GM23338 (cell line): ENCODE measurements around the gene FGF10. TPM values are rescaled to one million over a fixed set of nuclear protein-coding genes. Genes with fewer than 3 reads are reported as not detected.

Experiments
- ATAC-seq: fragments of 200-7000 bp; cut with Tn5 transposase; 3 replicates; pipeline ENCODE4 v1.9.1; 2020
- DNase-seq: peaks from one replicate; pipeline ENCODE4 v3.0.0-alpha.2; 2015; ENCODE audit warnings: low spot score
- H2AFZ ChIP-seq: fragments of 200-600 bp; sonication (generic); 2 replicates; pipeline ENCODE4 v1.8.0; 2016; ENCODE audit warnings: antibody characterized with exemption, mild to moderate bottlenecking, moderate library complexity
- H3F3A ChIP-seq: fragments of 200-600 bp; sonication (generic); replicated peaks from 2 replicates; pipeline ENCODE4 v1.8.0; 2017; ENCODE audit warnings: antibody characterized with exemption, mixed run types, low read depth
- H3K27ac ChIP-seq: fragments of 200-600 bp; sonication (generic); 2 replicates; pipeline ENCODE4 v1.6.1; 2016; ENCODE audit warnings: low read depth
- H3K27me3 ChIP-seq: fragments of 200-600 bp; sonication (generic); 2 replicates; pipeline ENCODE4 v1.8.0; 2016; ENCODE audit warnings: mild to moderate bottlenecking, mixed run types, moderate library complexity; ENCODE audit not compliant: insufficient read depth
- H3K36me3 ChIP-seq: fragments of 200-600 bp; sonication (generic); 2 replicates; pipeline ENCODE4 v1.8.0; 2016; ENCODE audit warnings: mild to moderate bottlenecking; ENCODE audit not compliant: insufficient read depth
- H3K4me1 ChIP-seq: fragments of 200-600 bp; sonication (generic); 2 replicates; pipeline ENCODE4 v1.8.0; 2016; ENCODE audit warnings: mild to moderate bottlenecking, moderate library complexity; ENCODE audit not compliant: insufficient read depth
- H3K4me2 ChIP-seq: fragments of 200-600 bp; sonication (generic); 2 replicates; pipeline ENCODE4 v1.7.1; 2017; ENCODE audit warnings: mixed run types
- H3K4me3 ChIP-seq: fragments of 200-600 bp; sonication (generic); 2 replicates; pipeline ENCODE4 v1.6.1; 2016; ENCODE audit warnings: mixed run types
- H3K79me2 ChIP-seq: fragments of 200-600 bp; sonication (generic); replicated peaks from 2 replicates; pipeline ENCODE4 v1.8.0; 2017; ENCODE audit warnings: mild to moderate bottlenecking; ENCODE audit not compliant: insufficient read depth
- H3K9me2 ChIP-seq: fragments of 200-600 bp; sonication (generic); 2 replicates; pipeline ENCODE4 v1.8.0; 2017; ENCODE audit not compliant: insufficient read depth
- H4K20me1 ChIP-seq: fragments of 200-600 bp; sonication (generic); replicated peaks from 2 replicates; pipeline ENCODE4 v1.8.0; 2017; ENCODE audit warnings: mild to moderate bottlenecking; ENCODE audit not compliant: insufficient read depth
- H3K27ac Mint-ChIP-seq: 2 replicates; pipeline ENCODE4 v1.8.0; 2020; ENCODE audit warnings: inconsistent platforms, mild to moderate bottlenecking, moderate library complexity, mixed read lengths
- H3K27me3 Mint-ChIP-seq: 3 replicates; pipeline ENCODE4 v1.8.0; 2022; ENCODE audit warnings: low read depth, mild to moderate bottlenecking, moderate library complexity, mixed read lengths, inconsistent platforms; ENCODE audit not compliant: insufficient read depth, poor library complexity
- H3K36me3 Mint-ChIP-seq: 3 replicates; pipeline ENCODE4 v1.8.0; 2021; ENCODE audit warnings: low read depth, mild to moderate bottlenecking, inconsistent platforms, moderate library complexity, mixed read lengths
- H3K4me1 Mint-ChIP-seq: 3 replicates; pipeline ENCODE4 v1.8.0; 2020; ENCODE audit warnings: mild to moderate bottlenecking, inconsistent platforms, mixed read lengths
- H3K4me3 Mint-ChIP-seq: 3 replicates; pipeline ENCODE4 v1.8.0; 2021; ENCODE audit warnings: moderate library complexity, mild to moderate bottlenecking, inconsistent platforms, mixed read lengths
- H3K9me3 Mint-ChIP-seq: 3 replicates; pipeline ENCODE4 v1.8.0; 2020; ENCODE audit warnings: moderate library complexity, mild to moderate bottlenecking, inconsistent platforms, mixed read lengths
- CREB1 ChIP-seq: fragments of 250-450 bp; sonication (Bioruptor Pico); IDR thresholded peaks from 2 replicates; pipeline ENCODE4 v1.5.0; 2020; ENCODE audit warnings: low read depth, mild to moderate bottlenecking, moderate library complexity
- EZH2 ChIP-seq: fragments of 200-600 bp; sonication (generic); IDR thresholded peaks from one replicate; pipeline ENCODE4 v1.8.0; 2017; ENCODE audit warnings: antibody characterized with exemption, mild to moderate bottlenecking, low read depth; ENCODE audit not compliant: unreplicated experiment
- JUNB ChIP-seq: IDR thresholded peaks from one replicate; pipeline ENCODE4 v1.6.1; 2016; ENCODE audit warnings: antibody characterized with exemption; ENCODE audit not compliant: unreplicated experiment
- STAT1 ChIP-seq: IDR thresholded peaks from one replicate; pipeline ENCODE4 v1.6.1; 2016; ENCODE audit warnings: antibody characterized with exemption; ENCODE audit not compliant: unreplicated experiment
- polyA plus RNA-seq: library from polyadenylated mRNA; unstranded; fragments of >200 nt; fragmentation: Nextera tagmentation; extraction: Ambion mirVana; gene quantifications from 2 replicates; pipeline ENCODE4 v1.2.1, GENCODE V29; 2016
- total RNA-seq: library from RNA; depleted of rRNA; stranded (reverse); fragments of >200 nt; shearing (Covaris generic); gene quantifications from 2 replicates; pipeline ENCODE4 v1.2.3, GENCODE V29; 2014
- TF ChIP-seq, protein P1 (sequence below): fragments of 250-450 bp; sonication (Bioruptor Pico); IDR thresholded peaks from 2 replicates; pipeline ENCODE4 v1.5.0; 2020; ENCODE audit warnings: mild to moderate bottlenecking, moderate library complexity
- TF ChIP-seq, protein P2 (sequence below), 2 experiments: fragments of 200-600 bp in 1 of 2; sonication (generic) in 1 of 2; conservative IDR thresholded peaks; 2 replicates each; pipeline versions ENCODE4 v1.5.1 to v1.6.1; 2016 to 2017; ENCODE audit warnings: antibody characterized with exemption in 2 of 2, low read depth in 2 of 2, mild to moderate bottlenecking in 2 of 2, moderate library complexity in 1 of 2
- TF ChIP-seq, protein P3 (sequence below): IDR thresholded peaks from one replicate; pipeline ENCODE4 v1.6.1; 2018; ENCODE audit warnings: antibody characterized with exemption; ENCODE audit not compliant: unreplicated experiment

FGF10 gene
- total and polyA plus RNA-seq, 2 experiments from 2014 or later: 0.24 to 0.50 TPM

DNA sequence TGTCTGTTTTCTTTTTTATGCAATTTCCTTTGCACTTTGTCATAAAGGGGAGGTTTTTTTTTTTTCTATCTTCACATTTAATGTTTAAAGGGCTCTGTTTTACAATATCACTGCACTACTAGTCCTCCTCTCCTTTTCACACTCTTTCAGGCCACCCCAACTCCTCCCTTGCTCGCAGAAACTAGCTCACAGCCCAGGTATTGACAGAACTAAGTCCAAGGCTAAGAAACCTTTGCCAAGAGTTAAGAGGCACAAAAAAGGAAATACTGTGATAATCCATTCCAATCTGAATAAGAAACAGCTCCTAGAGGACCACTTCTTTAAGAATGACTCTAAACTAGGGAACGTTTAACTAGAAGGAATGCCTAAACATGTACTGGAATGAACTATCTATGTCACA, 1.1 kb upstream of the FGF10 start (continued):
- TF ChIP-seq, protein P1, sequence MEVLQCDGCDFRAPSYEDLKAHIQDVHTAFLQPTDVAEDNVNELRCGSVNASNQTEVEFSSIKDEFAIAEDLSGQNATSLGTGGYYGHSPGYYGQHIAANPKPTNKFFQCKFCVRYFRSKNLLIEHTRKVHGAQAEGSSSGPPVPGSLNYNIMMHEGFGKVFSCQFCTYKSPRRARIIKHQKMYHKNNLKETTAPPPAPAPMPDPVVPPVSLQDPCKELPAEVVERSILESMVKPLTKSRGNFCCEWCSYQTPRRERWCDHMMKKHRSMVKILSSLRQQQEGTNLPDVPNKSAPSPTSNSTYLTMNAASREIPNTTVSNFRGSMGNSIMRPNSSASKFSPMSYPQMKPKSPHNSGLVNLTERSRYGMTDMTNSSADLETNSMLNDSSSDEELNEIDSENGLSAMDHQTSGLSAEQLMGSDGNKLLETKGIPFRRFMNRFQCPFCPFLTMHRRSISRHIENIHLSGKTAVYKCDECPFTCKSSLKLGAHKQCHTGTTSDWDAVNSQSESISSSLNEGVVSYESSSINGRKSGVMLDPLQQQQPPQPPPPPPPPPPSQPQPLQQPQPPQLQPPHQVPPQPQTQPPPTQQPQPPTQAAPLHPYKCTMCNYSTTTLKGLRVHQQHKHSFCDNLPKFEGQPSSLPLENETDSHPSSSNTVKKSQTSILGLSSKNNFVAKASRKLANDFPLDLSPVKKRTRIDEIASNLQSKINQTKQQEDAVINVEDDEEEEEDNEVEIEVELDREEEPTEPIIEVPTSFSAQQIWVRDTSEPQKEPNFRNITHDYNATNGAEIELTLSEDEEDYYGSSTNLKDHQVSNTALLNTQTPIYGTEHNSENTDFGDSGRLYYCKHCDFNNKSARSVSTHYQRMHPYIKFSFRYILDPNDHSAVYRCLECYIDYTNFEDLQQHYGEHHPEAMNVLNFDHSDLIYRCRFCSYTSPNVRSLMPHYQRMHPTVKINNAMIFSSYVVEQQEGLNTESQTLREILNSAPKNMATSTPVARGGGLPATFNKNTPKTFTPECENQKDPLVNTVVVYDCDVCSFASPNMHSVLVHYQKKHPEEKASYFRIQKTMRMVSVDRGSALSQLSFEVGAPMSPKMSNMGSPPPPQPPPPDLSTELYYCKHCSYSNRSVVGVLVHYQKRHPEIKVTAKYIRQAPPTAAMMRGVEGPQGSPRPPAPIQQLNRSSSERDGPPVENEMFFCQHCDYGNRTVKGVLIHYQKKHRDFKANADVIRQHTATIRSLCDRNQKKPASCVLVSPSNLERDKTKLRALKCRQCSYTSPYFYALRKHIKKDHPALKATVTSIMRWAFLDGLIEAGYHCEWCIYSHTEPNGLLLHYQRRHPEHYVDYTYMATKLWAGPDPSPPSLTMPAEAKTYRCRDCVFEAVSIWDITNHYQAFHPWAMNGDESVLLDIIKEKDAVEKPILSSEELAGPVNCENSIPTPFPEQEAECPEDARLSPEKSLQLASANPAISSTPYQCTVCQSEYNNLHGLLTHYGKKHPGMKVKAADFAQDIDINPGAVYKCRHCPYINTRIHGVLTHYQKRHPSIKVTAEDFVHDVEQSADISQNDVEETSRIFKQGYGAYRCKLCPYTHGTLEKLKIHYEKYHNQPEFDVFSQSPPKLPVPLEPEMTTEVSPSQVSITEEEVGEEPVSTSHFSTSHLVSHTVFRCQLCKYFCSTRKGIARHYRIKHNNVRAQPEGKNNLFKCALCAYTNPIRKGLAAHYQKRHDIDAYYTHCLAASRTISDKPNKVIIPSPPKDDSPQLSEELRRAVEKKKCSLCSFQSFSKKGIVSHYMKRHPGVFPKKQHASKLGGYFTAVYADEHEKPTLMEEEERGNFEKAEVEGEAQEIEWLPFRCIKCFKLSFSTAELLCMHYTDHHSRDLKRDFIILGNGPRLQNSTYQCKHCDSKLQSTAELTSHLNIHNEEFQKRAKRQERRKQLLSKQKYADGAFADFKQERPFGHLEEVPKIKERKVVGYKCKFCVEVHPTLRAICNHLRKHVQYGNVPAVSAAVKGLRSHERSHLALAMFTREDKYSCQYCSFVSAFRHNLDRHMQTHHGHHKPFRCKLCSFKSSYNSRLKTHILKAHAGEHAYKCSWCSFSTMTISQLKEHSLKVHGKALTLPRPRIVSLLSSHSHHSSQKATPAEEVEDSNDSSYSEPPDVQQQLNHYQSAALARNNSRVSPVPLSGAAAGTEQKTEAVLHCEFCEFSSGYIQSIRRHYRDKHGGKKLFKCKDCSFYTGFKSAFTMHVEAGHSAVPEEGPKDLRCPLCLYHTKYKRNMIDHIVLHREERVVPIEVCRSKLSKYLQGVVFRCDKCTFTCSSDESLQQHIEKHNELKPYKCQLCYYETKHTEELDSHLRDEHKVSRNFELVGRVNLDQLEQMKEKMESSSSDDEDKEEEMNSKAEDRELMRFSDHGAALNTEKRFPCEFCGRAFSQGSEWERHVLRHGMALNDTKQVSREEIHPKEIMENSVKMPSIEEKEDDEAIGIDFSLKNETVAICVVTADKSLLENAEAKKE: no peak
- TF ChIP-seq JUNB: no peak
- no peak for TF ChIP-seq STAT1
- TF ChIP-seq, protein P2, sequence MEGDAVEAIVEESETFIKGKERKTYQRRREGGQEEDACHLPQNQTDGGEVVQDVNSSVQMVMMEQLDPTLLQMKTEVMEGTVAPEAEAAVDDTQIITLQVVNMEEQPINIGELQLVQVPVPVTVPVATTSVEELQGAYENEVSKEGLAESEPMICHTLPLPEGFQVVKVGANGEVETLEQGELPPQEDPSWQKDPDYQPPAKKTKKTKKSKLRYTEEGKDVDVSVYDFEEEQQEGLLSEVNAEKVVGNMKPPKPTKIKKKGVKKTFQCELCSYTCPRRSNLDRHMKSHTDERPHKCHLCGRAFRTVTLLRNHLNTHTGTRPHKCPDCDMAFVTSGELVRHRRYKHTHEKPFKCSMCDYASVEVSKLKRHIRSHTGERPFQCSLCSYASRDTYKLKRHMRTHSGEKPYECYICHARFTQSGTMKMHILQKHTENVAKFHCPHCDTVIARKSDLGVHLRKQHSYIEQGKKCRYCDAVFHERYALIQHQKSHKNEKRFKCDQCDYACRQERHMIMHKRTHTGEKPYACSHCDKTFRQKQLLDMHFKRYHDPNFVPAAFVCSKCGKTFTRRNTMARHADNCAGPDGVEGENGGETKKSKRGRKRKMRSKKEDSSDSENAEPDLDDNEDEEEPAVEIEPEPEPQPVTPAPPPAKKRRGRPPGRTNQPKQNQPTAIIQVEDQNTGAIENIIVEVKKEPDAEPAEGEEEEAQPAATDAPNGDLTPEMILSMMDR (conservative IDR thresholded peaks at IDR 0.05; ENCODE audit: low read depth in 2 of 2): no peak
- TF ChIP-seq EZH2: no peak
- TF ChIP-seq CREB1 (CRISPR knock-in tag): no peak

DNA sequence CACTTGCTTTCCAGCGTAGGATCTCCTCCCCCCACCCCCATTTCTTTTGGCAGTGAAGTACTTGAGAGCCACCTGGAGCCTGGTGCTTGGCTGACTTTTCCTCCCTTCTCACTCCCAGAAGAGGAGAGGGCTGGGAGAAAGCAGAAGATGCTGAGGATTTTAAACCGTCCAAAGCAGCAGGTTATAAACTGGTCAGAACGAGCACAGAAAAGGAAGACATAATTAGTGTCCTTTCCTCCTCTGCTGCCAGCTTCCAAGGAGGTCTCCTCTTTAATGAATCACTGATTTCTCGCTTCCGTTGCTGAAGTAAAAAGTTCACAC, 563 bp upstream of the FGF10 start:
- peaks cover 40% of the 10 kb centered on the region for H3K27me3 Mint-ChIP-seq
- TF ChIP-seq, protein P3, sequence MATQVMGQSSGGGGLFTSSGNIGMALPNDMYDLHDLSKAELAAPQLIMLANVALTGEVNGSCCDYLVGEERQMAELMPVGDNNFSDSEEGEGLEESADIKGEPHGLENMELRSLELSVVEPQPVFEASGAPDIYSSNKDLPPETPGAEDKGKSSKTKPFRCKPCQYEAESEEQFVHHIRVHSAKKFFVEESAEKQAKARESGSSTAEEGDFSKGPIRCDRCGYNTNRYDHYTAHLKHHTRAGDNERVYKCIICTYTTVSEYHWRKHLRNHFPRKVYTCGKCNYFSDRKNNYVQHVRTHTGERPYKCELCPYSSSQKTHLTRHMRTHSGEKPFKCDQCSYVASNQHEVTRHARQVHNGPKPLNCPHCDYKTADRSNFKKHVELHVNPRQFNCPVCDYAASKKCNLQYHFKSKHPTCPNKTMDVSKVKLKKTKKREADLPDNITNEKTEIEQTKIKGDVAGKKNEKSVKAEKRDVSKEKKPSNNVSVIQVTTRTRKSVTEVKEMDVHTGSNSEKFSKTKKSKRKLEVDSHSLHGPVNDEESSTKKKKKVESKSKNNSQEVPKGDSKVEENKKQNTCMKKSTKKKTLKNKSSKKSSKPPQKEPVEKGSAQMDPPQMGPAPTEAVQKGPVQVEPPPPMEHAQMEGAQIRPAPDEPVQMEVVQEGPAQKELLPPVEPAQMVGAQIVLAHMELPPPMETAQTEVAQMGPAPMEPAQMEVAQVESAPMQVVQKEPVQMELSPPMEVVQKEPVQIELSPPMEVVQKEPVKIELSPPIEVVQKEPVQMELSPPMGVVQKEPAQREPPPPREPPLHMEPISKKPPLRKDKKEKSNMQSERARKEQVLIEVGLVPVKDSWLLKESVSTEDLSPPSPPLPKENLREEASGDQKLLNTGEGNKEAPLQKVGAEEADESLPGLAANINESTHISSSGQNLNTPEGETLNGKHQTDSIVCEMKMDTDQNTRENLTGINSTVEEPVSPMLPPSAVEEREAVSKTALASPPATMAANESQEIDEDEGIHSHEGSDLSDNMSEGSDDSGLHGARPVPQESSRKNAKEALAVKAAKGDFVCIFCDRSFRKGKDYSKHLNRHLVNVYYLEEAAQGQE: no peak

More for the DNA sequence above, 563 bp upstream of the FGF10 start:
- H3K4me1 ChIP-seq: peaks cover 30% of the 10 kb centered on the region
- H3K9me2 ChIP-seq: no peaks in the 10 kb centered on the region
- Mint-ChIP-seq H3K9me3 (peaks cover 2% of the 10 kb centered on the region; the same call in 2 of the 3 replicates), H3K4me1 (peaks cover 24% of the 10 kb centered on the region), H3K36me3 (no peaks in the 10 kb centered on the region), H3K27ac (no peak overlapping the region), H3K4me3 (peak overlapping the region; percentile 83)
- peak overlapping the region; percentile 75 for H3K4me3 ChIP-seq
- H3F3A ChIP-seq: peaks cover 5% of the 10 kb centered on the region
- no peak overlapping the region for H3K27ac ChIP-seq
- H2AFZ ChIP-seq: peak overlapping the region; percentile 99
- no peaks in the 10 kb centered on the region for H3K79me2 ChIP-seq
- no peak for ATAC-seq
- peak overlapping the region; percentile 91 for H3K4me2 ChIP-seq
- no peak for DNase-seq
- H4K20me1 ChIP-seq: no peaks in the 10 kb centered on the region
- H3K27me3 ChIP-seq: peaks cover 65% of the 10 kb centered on the region
- H3K36me3 ChIP-seq: no peaks in the 10 kb centered on the region
